Measurements from ENCODE around the gene PSME4.
A peak's percentile ranks its signal among the peaks of the same experiment; 100 is the strongest.

Gene PSME4, protein sequence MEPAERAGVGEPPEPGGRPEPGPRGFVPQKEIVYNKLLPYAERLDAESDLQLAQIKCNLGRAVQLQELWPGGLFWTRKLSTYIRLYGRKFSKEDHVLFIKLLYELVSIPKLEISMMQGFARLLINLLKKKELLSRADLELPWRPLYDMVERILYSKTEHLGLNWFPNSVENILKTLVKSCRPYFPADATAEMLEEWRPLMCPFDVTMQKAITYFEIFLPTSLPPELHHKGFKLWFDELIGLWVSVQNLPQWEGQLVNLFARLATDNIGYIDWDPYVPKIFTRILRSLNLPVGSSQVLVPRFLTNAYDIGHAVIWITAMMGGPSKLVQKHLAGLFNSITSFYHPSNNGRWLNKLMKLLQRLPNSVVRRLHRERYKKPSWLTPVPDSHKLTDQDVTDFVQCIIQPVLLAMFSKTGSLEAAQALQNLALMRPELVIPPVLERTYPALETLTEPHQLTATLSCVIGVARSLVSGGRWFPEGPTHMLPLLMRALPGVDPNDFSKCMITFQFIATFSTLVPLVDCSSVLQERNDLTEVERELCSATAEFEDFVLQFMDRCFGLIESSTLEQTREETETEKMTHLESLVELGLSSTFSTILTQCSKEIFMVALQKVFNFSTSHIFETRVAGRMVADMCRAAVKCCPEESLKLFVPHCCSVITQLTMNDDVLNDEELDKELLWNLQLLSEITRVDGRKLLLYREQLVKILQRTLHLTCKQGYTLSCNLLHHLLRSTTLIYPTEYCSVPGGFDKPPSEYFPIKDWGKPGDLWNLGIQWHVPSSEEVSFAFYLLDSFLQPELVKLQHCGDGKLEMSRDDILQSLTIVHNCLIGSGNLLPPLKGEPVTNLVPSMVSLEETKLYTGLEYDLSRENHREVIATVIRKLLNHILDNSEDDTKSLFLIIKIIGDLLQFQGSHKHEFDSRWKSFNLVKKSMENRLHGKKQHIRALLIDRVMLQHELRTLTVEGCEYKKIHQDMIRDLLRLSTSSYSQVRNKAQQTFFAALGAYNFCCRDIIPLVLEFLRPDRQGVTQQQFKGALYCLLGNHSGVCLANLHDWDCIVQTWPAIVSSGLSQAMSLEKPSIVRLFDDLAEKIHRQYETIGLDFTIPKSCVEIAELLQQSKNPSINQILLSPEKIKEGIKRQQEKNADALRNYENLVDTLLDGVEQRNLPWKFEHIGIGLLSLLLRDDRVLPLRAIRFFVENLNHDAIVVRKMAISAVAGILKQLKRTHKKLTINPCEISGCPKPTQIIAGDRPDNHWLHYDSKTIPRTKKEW (N-terminal part only)

DNA sequence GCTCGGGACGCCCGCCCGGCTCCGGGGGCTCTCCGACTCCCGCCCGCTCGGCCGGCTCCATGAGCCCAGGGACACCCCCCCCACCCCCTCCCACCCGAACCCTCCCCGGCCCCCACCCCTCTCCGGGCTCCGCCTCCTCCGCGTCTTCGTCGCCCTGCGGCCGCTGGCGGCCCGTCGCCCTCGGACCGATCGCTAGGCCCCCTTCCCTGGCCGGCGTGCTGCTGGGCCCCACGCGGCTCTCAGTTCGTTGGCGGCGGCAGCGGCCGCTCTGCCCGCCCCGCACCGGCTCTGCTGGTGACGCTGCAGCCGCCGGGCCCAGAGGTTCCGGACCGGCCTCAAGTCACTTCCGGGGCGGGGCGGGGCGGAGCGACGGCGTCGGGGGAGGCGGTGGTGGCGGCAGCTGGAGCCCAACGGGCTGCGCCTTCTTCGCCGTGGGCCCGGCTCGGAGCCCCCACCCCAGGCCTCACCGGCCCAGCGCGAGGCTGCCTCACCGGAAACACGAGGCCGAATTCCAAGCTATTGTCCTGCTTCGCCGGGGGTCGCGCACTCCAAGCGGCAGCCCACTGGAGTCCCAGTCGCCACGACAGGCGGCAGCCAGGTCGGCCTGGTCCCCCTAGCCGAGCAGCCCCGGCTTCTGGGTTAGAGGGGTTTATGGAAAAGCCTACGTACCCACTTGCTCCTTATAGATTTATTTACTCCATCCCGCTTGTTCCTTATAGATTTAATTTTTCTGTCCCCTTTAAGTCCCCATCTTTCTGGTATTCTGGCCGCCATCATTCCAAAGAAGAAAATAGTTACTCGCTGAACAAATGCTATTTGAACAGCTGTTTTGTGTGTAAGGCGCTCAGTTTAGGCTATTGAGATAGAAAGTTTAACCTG, at the start of gene PSME4:
TSS of gene PSME4 (minus strand) at position 270 of the 879 bp plus-strand sequence. CDS start at position 61, 209 bp downstream.
- TF ChIP-seq, protein P1, sequence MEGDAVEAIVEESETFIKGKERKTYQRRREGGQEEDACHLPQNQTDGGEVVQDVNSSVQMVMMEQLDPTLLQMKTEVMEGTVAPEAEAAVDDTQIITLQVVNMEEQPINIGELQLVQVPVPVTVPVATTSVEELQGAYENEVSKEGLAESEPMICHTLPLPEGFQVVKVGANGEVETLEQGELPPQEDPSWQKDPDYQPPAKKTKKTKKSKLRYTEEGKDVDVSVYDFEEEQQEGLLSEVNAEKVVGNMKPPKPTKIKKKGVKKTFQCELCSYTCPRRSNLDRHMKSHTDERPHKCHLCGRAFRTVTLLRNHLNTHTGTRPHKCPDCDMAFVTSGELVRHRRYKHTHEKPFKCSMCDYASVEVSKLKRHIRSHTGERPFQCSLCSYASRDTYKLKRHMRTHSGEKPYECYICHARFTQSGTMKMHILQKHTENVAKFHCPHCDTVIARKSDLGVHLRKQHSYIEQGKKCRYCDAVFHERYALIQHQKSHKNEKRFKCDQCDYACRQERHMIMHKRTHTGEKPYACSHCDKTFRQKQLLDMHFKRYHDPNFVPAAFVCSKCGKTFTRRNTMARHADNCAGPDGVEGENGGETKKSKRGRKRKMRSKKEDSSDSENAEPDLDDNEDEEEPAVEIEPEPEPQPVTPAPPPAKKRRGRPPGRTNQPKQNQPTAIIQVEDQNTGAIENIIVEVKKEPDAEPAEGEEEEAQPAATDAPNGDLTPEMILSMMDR (IDR thresholded peaks at IDR 0.05; ENCODE audit: low read depth, low read length) = no peak
- peak; percentile 72 for DNase-seq (ENCODE audit: extremely low read depth, low read depth)

DNA sequence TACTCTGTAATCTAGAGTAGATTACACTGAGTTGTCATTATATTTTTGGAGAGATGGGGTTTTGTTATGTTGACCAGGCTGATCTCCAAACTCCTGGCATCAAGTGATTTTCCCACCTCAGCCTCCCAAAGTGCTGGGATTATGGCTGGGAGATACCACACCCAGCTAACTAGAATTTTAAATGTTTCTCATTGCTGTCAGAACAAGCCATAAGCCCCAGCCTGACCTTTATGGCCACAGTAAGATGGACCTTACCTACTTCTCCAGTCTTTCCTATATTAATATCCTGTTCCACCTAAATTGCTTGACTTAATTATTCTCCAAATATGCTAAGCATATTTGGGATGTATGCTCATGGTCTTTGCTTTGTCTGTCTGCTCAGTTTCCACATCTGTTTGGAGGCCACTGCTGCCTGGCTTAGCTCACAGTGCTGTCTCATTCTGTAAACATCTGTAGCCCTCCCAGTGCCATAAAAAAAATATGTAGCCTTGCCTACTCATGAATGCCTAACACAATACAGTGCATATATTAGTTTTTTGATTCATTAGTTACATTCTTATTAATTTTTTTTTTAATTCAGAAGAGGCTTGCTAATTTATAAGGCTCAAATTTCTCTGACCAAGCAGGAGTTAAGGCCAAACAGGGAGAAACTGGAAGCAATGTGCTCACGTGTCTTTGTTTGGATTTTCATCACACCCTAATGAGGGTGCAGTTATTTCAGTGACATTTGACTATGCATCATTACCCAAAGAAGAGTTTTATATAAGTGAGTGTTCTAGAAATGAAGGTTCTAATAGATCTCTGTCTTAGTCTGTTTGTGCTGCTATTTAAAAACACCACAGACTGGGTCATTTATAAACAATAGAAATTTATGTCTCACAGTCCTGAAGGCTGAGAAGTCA, 45.3 kb upstream of the PSME4 start:
- TF ChIP-seq, protein P1 (IDR thresholded peaks at IDR 0.05; ENCODE audit: low read depth, low read length) = no peak
- peak; percentile 36 for DNase-seq (ENCODE audit: extremely low read depth, low read depth)

DNA sequence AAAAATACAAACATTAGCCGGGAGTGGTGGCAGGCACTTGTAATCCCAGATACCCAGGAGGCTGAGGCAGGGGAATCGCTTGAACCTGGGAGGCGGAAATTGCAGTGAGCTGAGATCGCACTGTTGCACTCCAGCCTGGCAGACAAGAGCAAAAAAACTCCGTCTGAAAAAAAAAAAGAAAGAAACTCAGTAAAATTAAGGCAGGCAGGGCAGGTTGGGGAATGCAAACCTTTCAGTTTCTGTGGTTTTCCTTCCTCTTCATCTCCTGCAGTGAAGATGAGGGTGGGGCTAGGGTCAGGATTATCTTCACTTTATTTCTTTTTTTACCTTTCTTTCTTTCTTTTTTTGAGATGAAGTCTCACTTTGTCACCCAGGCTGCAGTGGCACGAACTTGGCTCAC, 43.2 kb upstream of the PSME4 start:
- no peak for DNase-seq (ENCODE audit: extremely low read depth, low read depth)
- TF ChIP-seq, protein P1 (IDR thresholded peaks at IDR 0.05; ENCODE audit: low read depth, low read length) = no peak

DNA sequence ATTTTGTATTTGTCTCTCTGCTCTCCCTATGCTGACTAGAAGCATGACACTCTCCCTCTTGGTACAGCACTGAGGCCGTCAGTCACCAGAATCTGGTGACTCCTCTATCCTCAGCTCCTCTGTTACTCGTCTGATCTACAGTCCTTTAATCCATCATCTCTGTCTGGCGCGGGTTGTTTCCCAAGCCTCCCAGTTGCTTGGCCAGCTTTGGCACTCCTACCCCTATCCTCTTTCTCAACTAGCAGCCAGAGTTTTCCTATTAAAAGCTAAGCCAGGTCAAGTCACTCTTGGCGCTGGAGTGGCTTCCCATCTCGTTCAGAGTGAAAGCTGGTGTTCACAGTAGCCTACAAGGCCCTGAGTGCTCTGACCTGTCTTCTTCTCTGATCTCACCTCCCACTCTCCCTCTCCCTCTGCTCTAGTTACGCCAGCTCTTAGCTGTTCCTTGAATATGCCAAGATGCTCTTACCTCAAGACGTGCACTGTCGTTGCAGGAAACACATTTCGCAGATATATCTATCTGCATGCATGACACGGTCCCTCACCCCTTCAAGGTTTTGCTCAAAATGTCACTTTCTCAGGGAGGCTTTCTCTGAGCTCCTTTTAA, 41.8 kb upstream of the PSME4 start:
- TF ChIP-seq, protein P1 (IDR thresholded peaks at IDR 0.05; ENCODE audit: low read depth, low read length) = no peak
- DNase-seq (ENCODE audit: extremely low read depth, low read depth) = no peak

DNA sequence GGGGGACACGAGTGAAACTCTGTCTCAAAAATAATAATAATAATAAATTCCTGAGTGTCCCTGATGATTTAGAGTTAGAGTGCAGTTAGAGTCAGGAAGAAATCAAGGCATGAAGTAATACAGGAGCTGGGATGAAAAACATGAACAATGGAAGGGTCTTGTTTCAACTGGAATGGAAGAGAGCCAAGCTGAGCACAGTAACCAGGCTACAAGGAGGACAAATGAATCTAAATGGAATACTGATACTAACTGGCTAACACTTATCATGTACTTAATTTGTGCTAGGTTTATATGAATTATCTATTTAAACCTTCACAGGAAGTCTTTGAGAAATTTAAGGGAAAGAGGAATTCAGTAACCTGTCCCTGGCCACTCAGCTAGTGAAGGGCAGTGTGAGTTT, 38.8 kb upstream of the PSME4 start:
- TF ChIP-seq, protein P1 (IDR thresholded peaks at IDR 0.05; ENCODE audit: low read depth, low read length) = no peak
- DNase-seq (ENCODE audit: extremely low read depth, low read depth) = no peak

All from AG09319 (cell line).